Common myeloid progenitor, CD34-positive (primary cell): ENCODE data around the gene SPDYE16.
"Not testable (repeated sequence)": the region's sequence is repeated elsewhere in the genome, so short reads cannot be mapped to it uniquely, and the experiment has no call there.

ENCODE experiments used
- CTCF ChIA-PET: fragments of 350-600 bp; sonication (Branson Sonifier 250); formaldehyde crosslinking; loops from one replicate; lab custom pipeline; 2021; ENCODE audit warnings: antibody characterized with exemption; lab: Charles Lee
- POLR2A ChIA-PET: fragments of 350-600 bp; sonication (Branson Sonifier 250); formaldehyde crosslinking; loops from one replicate; lab custom pipeline; 2021; ENCODE audit warnings: antibody characterized with exemption; lab: Charles Lee
- DNase-seq, 3 donors: peaks; one replicate each; pipeline versions ENCODE4 v3.0.0 to v3.0.0-alpha.2; 2013
- H3K27ac ChIP-seq, 2 experiments: 1 replicate in 1 of 2; 2 replicates in 1 of 2; pipeline ENCODE4 v1.7.0; 2013; ENCODE audit warnings: inconsistent platforms in 2 of 2, low read length in 2 of 2, mild to moderate bottlenecking in 2 of 2, low read depth in 1 of 2, moderate library complexity in 1 of 2; ENCODE audit not compliant: severe bottlenecking in 2 of 2, insufficient read depth in 1 of 2, poor library complexity in 1 of 2
- H3K27me3 ChIP-seq, 5 experiments: replicated peaks in 2 of 5; 1 replicate in 3 of 5; 2 replicates in 2 of 5; pipeline versions ENCODE4 v1.6.1 to v1.7.0; 2013; ENCODE audit warnings: low read length in 4 of 5, mild to moderate bottlenecking in 2 of 5, moderate library complexity in 2 of 5, inconsistent platforms in 1 of 5; ENCODE audit not compliant: insufficient read depth in 5 of 5, control insufficient read depth in 4 of 5
- H3K36me3 ChIP-seq, 4 experiments: 1 replicate in 2 of 4; 2 replicates in 2 of 4; pipeline versions ENCODE4 v1.6.1 to v1.7.0; 2013; ENCODE audit warnings: low read length in 3 of 4, control low read depth in 1 of 4, mild to moderate bottlenecking in 1 of 4; ENCODE audit not compliant: control insufficient read depth in 4 of 4, insufficient read depth in 4 of 4
- H3K4me1 ChIP-seq, 4 experiments: 1 replicate in 3 of 4; 2 replicates in 1 of 4; pipeline versions ENCODE4 v1.6.1 to v1.7.1; 2013; ENCODE audit warnings: low read length in 3 of 4, mild to moderate bottlenecking in 3 of 4, control low read depth in 1 of 4, inconsistent platforms in 1 of 4, moderate library complexity in 1 of 4; ENCODE audit not compliant: control insufficient read depth in 4 of 4, insufficient read depth in 4 of 4; ENCODE audit errors: control extremely low read depth in 1 of 4
- H3K4me3 ChIP-seq, 7 experiments: 1 replicate in 4 of 7; 2 replicates in 3 of 7; pipeline versions ENCODE4 v1.5.1 to v1.7.0; 2013; ENCODE audit warnings: mild to moderate bottlenecking in 7 of 7, low read length in 6 of 7, moderate library complexity in 6 of 7, inconsistent platforms in 2 of 7, low read depth in 2 of 7, control low read depth in 1 of 7; ENCODE audit not compliant: insufficient read depth in 4 of 7, control insufficient read depth in 1 of 7; ENCODE audit errors: extremely low read depth in 1 of 7
- H3K9me3 ChIP-seq, 5 experiments: 1 replicate in 4 of 5; 2 replicates in 1 of 5; pipeline versions ENCODE4 v1.6.1 to v1.7.1; 2013; ENCODE audit warnings: low read length in 4 of 5, mild to moderate bottlenecking in 2 of 5, inconsistent platforms in 1 of 5, low read depth in 1 of 5, moderate library complexity in 1 of 5; ENCODE audit not compliant: control insufficient read depth in 4 of 5, insufficient read depth in 2 of 5; ENCODE audit errors: control extremely low read depth in 1 of 5
- WGBS: methylation state at CpG from one replicate; pipeline ENCODE4 v1.1.5; 2013; ENCODE audit not compliant: insufficient coverage; 5-methylcytosine and 5-hydroxymethylcytosine counted together

Gene SPDYE16

GRCh38 chr7:76549855-76550248, 6.8 kb upstream of the SPDYE16 start:
- H3K36me3 ChIP-seq, H3K27me3 ChIP-seq, DNase-seq, H3K4me1 ChIP-seq, POLR2A ChIA-PET, H3K9me3 ChIP-seq, CTCF ChIA-PET: not testable (repeated sequence)
- H3K4me3 ChIP-seq: peak overlapping the region; percentile 54 to 83 (median 76)
- H3K27ac ChIP-seq: peak overlapping the region; percentile 46 to 68
- 0% methylated on average over 1 of the region's 19 CpGs for WGBS

DNA sequence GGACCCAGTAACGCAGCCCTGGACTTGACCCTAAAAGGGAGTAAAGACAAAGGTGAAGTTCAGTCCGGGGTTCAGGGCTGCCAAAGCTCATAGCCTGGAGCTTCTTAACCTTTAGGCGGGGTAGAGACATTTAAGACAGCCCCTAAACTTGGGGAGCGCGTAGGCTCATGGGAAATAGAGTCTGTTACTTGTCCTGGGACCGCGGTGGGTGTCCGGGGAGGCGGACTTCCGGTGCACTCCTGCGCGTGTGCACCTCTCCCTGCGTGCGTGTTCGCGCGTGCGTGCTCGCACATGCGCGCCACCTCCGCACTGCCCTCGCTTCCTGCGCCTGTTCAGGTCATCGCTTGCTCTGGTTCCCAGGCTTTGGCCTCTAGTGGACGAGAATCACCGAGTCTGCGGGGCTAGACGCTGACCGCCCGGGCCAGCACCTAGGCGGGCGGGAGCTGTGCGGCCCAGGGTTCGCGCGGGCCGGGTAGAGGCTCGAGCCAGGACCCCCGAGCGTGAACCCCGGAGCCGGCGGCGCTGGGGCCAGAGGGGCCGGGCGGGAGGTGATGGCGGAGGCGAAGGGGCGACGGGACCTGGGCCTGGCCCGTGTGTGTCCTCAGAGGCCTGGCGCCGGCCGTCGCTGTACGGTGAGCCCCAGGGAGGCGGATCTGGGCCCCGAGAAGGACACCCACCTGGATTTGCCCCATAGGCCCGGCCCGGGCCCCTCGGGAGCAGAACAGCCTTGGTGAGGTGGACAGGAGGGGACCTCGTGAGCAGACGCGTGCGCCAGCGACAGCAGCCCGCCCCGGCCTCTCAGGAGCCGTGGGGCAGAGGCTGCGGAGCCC, 6.1 kb upstream of the SPDYE16 start:
- H3K9me3 ChIP-seq, H3K4me1 ChIP-seq, H3K27me3 ChIP-seq, CTCF ChIA-PET, POLR2A ChIA-PET, H3K36me3 ChIP-seq: not testable (repeated sequence)
- H3K27ac ChIP-seq: peak overlapping the region; percentile 46 to 68
- WGBS: 0% methylated on average over 56 of the region's 71 CpGs
- peak; percentile 83 to 93 (median 90) for DNase-seq
- peak overlapping the region; percentile 54 to 83 (median 76) for H3K4me3 ChIP-seq

DNA sequence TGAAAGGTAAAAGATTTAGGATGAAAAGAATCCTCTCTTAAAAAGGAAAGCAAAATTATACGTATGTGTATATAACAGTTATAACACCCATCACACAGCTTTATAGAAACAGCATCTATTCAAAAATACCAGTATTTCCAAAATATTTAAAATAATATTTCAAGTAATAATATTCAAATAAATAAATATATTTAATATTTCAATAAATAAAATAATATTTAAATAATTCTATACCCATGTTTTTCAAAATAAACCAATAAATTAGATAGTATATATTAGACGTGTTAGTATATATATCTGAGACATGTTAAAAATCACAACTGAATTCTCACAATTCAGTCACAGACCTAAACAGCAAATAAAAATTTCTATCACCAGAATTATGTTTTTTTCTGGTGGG, 11.5 kb downstream of the SPDYE16 start:
- H3K4me3 ChIP-seq, H3K4me1 ChIP-seq, H3K36me3 ChIP-seq, POLR2A ChIA-PET, DNase-seq, CTCF ChIA-PET, H3K27ac ChIP-seq, H3K9me3 ChIP-seq, H3K27me3 ChIP-seq: not testable (repeated sequence)
- no CpG with 5 or more reads among the region's 2 CpGs for WGBS

DNA sequence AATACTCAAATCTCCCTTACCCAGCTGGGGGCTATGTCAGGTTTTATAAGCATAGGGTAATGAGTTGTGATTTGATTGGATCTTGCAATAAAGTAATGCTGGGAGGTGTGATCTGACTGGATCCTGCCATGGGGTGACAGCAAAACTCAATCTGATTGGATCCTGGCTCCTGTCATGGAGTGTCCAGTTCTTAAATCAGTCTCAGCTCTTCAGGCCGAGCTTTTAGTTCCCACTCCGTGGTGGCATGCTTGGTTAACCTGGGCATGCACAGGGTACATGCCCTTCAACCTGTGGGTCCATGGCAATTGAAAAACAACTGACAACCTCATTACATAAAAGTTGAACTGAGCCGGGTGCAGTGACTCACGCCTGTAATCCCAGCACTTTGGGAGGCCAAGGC, 16.9 kb downstream of the SPDYE16 start:
- H3K27ac ChIP-seq, H3K4me1 ChIP-seq, DNase-seq, H3K4me3 ChIP-seq, H3K36me3 ChIP-seq, CTCF ChIA-PET, POLR2A ChIA-PET, H3K27me3 ChIP-seq, H3K9me3 ChIP-seq: not testable (repeated sequence)
- no CpG with 5 or more reads among the region's 4 CpGs for WGBS

DNA sequence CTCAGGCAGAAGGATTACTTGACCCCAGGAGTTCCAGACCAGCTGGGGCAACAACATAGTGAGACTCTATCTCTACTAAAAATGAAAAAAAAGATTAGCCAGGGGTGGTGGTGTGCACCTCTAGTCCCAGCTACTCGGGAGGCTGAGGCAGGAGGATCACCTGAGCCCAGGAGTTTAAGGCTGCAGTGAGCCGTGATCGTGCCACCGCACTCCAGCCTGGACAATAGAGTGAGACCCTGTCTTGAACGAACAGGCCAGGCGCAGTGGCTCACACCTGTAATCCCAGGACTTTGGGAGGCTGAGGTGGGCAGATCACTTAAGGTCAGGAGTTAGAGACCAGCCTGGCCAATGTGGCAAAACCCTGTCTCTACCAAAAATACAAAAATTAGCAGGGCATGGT, 26.2 kb downstream of the SPDYE16 start:
- no CpG with 5 or more reads among the region's 6 CpGs for WGBS
- H3K4me1 ChIP-seq, H3K4me3 ChIP-seq, H3K9me3 ChIP-seq, CTCF ChIA-PET, H3K36me3 ChIP-seq, H3K27me3 ChIP-seq, H3K27ac ChIP-seq, DNase-seq, POLR2A ChIA-PET: not testable (repeated sequence)

DNA sequence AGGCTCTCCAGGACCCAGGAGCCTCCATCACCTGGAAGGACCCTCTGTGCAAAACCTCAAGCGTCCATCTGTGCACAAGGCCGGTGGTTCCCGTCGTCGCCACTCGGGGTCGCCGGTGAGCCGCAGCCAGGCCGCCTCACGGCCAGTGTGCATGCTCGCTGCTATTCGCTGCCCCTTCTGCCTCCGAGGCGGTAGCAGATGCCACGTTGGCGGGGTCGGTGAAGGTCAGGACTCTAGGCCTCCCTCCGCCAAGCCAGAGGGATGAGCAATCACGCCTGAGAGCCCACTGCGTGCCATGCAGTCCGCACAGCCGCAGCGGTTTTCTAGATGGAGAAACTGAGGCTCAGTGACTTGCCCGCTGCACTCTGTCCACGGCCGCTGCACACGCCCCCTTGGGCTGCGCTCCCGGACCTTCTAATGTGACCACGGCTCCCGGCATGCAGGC, 27.1 kb downstream of the SPDYE16 start:
- Histone ChIP-seq H3K27ac (no peak overlapping the region), H3K27me3 (no peaks in the 10 kb centered on the region), H3K4me1 (peaks cover 0 to 4% (median 0%) of the 10 kb centered on the region in 4 experiments), H3K4me3 (no peak overlapping the region), H3K36me3 (no peaks in the 10 kb centered on the region), H3K9me3 (no peaks in the 10 kb centered on the region)
- ChIA-PET CTCF (no interaction called here), POLR2A (no interaction called here)
- DNase-seq: peak in 1 of 3 donors; percentile 45
- WGBS: no CpG with 5 or more reads among the region's 32 CpGs

DNA sequence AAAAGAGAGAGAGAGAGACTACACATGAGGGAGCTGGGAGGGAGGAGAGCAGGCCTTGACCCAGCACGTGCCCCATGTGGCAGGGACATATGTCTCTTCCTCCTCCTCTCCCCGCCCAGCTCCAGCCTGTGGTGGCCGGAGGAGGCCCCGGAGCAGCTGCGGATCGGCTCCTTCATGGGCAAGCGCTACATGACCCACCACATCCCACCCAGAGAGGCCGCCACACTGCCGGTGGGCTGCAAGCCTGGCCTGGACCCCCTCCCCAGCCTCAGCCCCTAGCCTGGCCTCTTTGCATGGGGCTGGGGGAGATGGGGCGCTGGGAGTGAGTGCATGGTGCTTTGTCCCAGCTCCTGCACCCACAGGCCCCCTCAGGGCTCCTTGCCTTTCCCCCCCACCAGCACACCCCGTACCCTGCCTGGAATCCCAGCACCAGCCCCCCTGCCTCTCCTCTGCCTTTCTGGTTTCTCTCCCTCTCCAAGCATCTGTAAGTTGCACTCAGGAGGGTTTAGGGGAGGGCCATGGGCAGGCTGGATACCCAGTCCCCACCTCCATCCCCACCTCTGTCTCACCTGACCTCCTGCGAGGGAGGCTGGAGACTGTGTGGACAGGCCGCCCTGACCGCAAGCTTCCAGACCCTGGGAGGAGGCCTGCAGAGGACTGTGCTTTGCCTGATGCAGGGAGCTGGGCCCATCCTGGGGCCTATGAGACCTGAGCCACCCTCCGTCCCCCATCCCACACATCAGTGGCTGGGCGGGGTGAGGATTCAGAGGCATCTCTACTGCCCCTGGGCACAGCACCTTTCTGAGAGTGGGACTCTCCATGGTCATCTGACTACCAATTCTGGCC, 27.9 kb downstream of the SPDYE16 start:
- Histone ChIP-seq H3K36me3 (no peaks in the 10 kb centered on the region), H3K4me3 (no peak overlapping the region), H3K9me3 (no peaks in the 10 kb centered on the region), H3K27me3 (no peaks in the 10 kb centered on the region), H3K4me1 (peaks cover 0 to 4% (median under 1%) of the 10 kb centered on the region in 4 experiments), H3K27ac (no peak overlapping the region)
- POLR2A ChIA-PET: no interaction called here
- 100% methylated on average over 1 of the region's 16 CpGs for WGBS
- DNase-seq: no peak
- CTCF ChIA-PET: no interaction called here
